Neural cell (in vitro differentiated cells): ENCODE measurements around the gene RASL11B. TPM values are rescaled to one million over a fixed set of nuclear protein-coding genes. Genes with fewer than 3 reads are reported as not detected.

Experiments
- H2AFZ ChIP-seq: fragments of 200-600, 300-800 bp; sonication (generic), shearing (Covaris generic); 2 replicates; pipeline ENCODE4 v1.6.0; 2014; ENCODE audit warnings: low read depth, mild to moderate bottlenecking, antibody characterized with exemption, low read length, moderate library complexity
- H3F3A ChIP-seq: fragments of 200-600 bp; shearing (Covaris generic); 2 replicates; pipeline ENCODE4 v1.6.1; 2016; ENCODE audit warnings: mild to moderate bottlenecking, moderate library complexity, mixed read lengths, antibody characterized with exemption, low read length; ENCODE audit not compliant: insufficient read depth, poor library complexity, severe bottlenecking
- H3K27ac ChIP-seq: fragments of 200-600, 300-800 bp; sonication (generic), shearing (Covaris generic); 2 replicates; pipeline ENCODE4 v1.5.1; 2014; ENCODE audit warnings: mild to moderate bottlenecking, low read length, moderate library complexity
- H3K27me3 ChIP-seq: fragments of 300-800, 200-600 bp; sonication (generic), shearing (Covaris generic); 2 replicates; pipeline ENCODE4 v1.6.0; 2014; ENCODE audit warnings: mild to moderate bottlenecking, low read depth, low read length, moderate library complexity; ENCODE audit not compliant: insufficient read depth
- H3K36me3 ChIP-seq: fragments of 300-800, 200-600 bp; sonication (generic), shearing (Covaris generic); 2 replicates; pipeline ENCODE4 v1.5.1; 2014; ENCODE audit warnings: mild to moderate bottlenecking, antibody characterized with exemption, low read length, moderate library complexity; ENCODE audit not compliant: insufficient read depth
- H3K4me2 ChIP-seq: fragments of 300-800, 200-600 bp; sonication (generic), shearing (Covaris generic); 2 replicates; pipeline ENCODE4 v1.6.0; 2014; ENCODE audit warnings: mild to moderate bottlenecking, low read length
- H3K4me3 ChIP-seq: fragments of 300-800, 200-600 bp; sonication (generic), shearing (Covaris generic); 2 replicates; pipeline ENCODE4 v1.5.1; 2014; ENCODE audit warnings: mild to moderate bottlenecking, low read length, moderate library complexity
- H3K79me2 ChIP-seq: fragments of 200-600 bp; shearing (Covaris generic); replicated peaks from 2 replicates; pipeline ENCODE4 v1.6.0; 2014; ENCODE audit warnings: mild to moderate bottlenecking, low read length, moderate library complexity; ENCODE audit not compliant: insufficient read depth
- H3K9ac ChIP-seq: fragments of 300-800, 200-600 bp; sonication (generic), shearing (Covaris generic); 2 replicates; pipeline ENCODE4 v1.6.1; 2016; ENCODE audit warnings: mild to moderate bottlenecking, low read length, mixed read lengths
- H3K9me2 ChIP-seq: fragments of 200-600 bp; shearing (Covaris generic); 2 replicates; pipeline ENCODE4 v1.6.1; 2016; ENCODE audit warnings: mild to moderate bottlenecking, low read length, mixed read lengths; ENCODE audit not compliant: insufficient read depth
- H3K9me3 ChIP-seq: fragments of 200-600, 300-800 bp; sonication (generic), shearing (Covaris generic); 2 replicates; pipeline ENCODE4 v1.6.1; 2016; ENCODE audit warnings: mild to moderate bottlenecking, mixed run types, low read length, moderate library complexity, mixed read lengths
- H4K20me1 ChIP-seq: fragments of 200-600 bp; shearing (Covaris generic); 2 replicates; pipeline ENCODE4 v1.6.1; 2016; ENCODE audit warnings: mild to moderate bottlenecking, mixed run types; ENCODE audit not compliant: insufficient read depth
- CTCF ChIP-seq: fragments of 450-650 bp; IDR thresholded peaks from 2 replicates; pipeline ENCODE4 v1.5.1; 2014; ENCODE audit warnings: antibody characterized with exemption, mild to moderate bottlenecking, moderate library complexity; ENCODE audit not compliant: poor library complexity, severe bottlenecking
- EP300 ChIP-seq: fragments of 450-650 bp; conservative IDR thresholded peaks from 2 replicates; pipeline ENCODE4 v1.6.1; 2014; ENCODE audit warnings: antibody characterized with exemption, mild to moderate bottlenecking, moderate library complexity; ENCODE audit not compliant: poor library complexity, severe bottlenecking
- EZH2 ChIP-seq: fragments of 200-600, 300-800 bp; shearing (Covaris generic), sonication (generic); IDR thresholded peaks from 2 replicates; pipeline ENCODE4 v1.6.1; 2014; ENCODE audit warnings: antibody characterized with exemption, low read length, borderline replicate concordance, mild to moderate bottlenecking; ENCODE audit not compliant: insufficient read depth, poor library complexity, severe bottlenecking
- MXI1 ChIP-seq: fragments of 450-650 bp; conservative IDR thresholded peaks from 2 replicates; pipeline ENCODE4 v1.6.1; 2014; ENCODE audit warnings: antibody characterized with exemption, mild to moderate bottlenecking; ENCODE audit not compliant: poor library complexity, severe bottlenecking
- POLR2AphosphoS5 ChIP-seq: IDR thresholded peaks from 2 replicates; pipeline ENCODE4 v1.6.1; 2012
- RAD21 ChIP-seq: fragments of 450-650 bp; conservative IDR thresholded peaks from 2 replicates; pipeline ENCODE4 v1.6.1; 2014; ENCODE audit warnings: antibody characterized with exemption, mild to moderate bottlenecking, moderate library complexity
- SMC3 ChIP-seq: fragments of 450-650 bp; conservative IDR thresholded peaks from 2 replicates; pipeline ENCODE4 v1.6.1; 2014; ENCODE audit warnings: antibody characterized with exemption, mild to moderate bottlenecking, moderate library complexity; ENCODE audit not compliant: poor library complexity
- TAF1 ChIP-seq: IDR thresholded peaks from 2 replicates; pipeline ENCODE4 v1.6.1; 2012; ENCODE audit warnings: low read depth
- polyA plus RNA-seq: library from polyadenylated mRNA; depleted of rRNA; stranded (reverse); fragments of >200 nt; gene quantifications from 2 replicates; pipeline ENCODE4 v1.2.3, GENCODE V29; 2014
- TF ChIP-seq, protein P1 (sequence below): IDR thresholded peaks from 2 replicates; pipeline ENCODE4 v1.6.1; 2012; ENCODE audit warnings: borderline replicate concordance

The RASL11B gene
- polyA plus RNA-seq, 1 donor from 2014 or later: 2.1 TPM

DNA sequence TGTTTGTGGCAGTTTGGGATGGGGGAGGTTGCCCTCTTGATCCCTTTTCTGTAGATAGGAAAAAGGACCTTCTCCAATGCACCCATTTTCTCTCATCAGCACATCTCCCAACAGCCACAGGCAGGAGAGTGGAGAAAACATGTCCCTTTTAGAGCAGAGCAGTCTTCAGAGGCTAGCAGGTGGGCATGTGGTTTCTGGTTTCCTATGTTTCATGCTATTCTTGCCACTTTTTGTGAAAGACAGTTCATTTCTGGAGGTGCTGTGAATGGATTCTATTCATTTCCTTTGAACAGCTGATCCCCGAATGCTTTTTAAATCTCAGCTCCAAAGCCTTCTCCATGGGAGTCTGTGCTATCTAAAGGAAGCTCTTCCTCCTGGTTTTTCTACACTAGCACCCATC, 18.9 kb downstream of the RASL11B start:
- Histone ChIP-seq H3F3A (no peaks in the 10 kb centered on the region), H3K9me2 (no peaks in the 10 kb centered on the region), H4K20me1 (no peaks in the 10 kb centered on the region), H3K27ac (no peak overlapping the region), H3K36me3 (no peaks in the 10 kb centered on the region), H3K4me3 (no peak overlapping the region), H3K27me3 (no peaks in the 10 kb centered on the region), H3K9me3 (no peaks in the 10 kb centered on the region), H2AFZ (no peak overlapping the region), H3K9ac (no peak overlapping the region), H3K4me2 (no peak overlapping the region), H3K79me2 (no peaks in the 10 kb centered on the region)
- TF ChIP-seq, protein P1, sequence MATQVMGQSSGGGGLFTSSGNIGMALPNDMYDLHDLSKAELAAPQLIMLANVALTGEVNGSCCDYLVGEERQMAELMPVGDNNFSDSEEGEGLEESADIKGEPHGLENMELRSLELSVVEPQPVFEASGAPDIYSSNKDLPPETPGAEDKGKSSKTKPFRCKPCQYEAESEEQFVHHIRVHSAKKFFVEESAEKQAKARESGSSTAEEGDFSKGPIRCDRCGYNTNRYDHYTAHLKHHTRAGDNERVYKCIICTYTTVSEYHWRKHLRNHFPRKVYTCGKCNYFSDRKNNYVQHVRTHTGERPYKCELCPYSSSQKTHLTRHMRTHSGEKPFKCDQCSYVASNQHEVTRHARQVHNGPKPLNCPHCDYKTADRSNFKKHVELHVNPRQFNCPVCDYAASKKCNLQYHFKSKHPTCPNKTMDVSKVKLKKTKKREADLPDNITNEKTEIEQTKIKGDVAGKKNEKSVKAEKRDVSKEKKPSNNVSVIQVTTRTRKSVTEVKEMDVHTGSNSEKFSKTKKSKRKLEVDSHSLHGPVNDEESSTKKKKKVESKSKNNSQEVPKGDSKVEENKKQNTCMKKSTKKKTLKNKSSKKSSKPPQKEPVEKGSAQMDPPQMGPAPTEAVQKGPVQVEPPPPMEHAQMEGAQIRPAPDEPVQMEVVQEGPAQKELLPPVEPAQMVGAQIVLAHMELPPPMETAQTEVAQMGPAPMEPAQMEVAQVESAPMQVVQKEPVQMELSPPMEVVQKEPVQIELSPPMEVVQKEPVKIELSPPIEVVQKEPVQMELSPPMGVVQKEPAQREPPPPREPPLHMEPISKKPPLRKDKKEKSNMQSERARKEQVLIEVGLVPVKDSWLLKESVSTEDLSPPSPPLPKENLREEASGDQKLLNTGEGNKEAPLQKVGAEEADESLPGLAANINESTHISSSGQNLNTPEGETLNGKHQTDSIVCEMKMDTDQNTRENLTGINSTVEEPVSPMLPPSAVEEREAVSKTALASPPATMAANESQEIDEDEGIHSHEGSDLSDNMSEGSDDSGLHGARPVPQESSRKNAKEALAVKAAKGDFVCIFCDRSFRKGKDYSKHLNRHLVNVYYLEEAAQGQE: no peak
- no peak for TF ChIP-seq RAD21
- TF ChIP-seq EP300: no peak
- TF ChIP-seq CTCF: no peak
- TF ChIP-seq POLR2AphosphoS5: no peak
- TF ChIP-seq TAF1: no peak
- TF ChIP-seq EZH2: no peak
- TF ChIP-seq SMC3: no peak
- TF ChIP-seq MXI1: no peak

- H3K9ac ChIP-seq: no peak overlapping the region
Observed at GRCh38 chr4:52883183-52883621, 21.1 kb downstream of the RASL11B start.

More at GRCh38 chr4:52883183-52883621, 21.1 kb downstream of the RASL11B start:
- Histone ChIP-seq H3K4me3 (no peak overlapping the region), H2AFZ (no peak overlapping the region), H3K36me3 (no peaks in the 10 kb centered on the region), H3K27ac (no peak overlapping the region), H3K4me2 (no peak overlapping the region), H3F3A (no peaks in the 10 kb centered on the region), H3K79me2 (no peaks in the 10 kb centered on the region), H3K9me2 (no peaks in the 10 kb centered on the region), H4K20me1 (no peaks in the 10 kb centered on the region), H3K27me3 (no peaks in the 10 kb centered on the region), H3K9me3 (no peaks in the 10 kb centered on the region)
- TF ChIP-seq POLR2AphosphoS5 (no peak), MXI1 (no peak), RAD21 (no peak), CTCF (no peak), EZH2 (no peak), TAF1 (no peak), SMC3 (no peak), EP300 (no peak)
- TF ChIP-seq, protein P1: no peak
